HG03135 (cell line): Measurements from ENCODE around the gene APOBEC3H.
A peak's percentile ranks its signal among the peaks of the same experiment; 100 is the strongest.

Experiments used
- ATAC-seq: cut with Tn5 transposase; IDR thresholded peaks from one replicate; pipeline ENCODE4 v1.9.1; 2021; ENCODE audit warnings: mild to moderate bottlenecking, moderate library complexity; ENCODE audit not compliant: unreplicated experiment

Gene APOBEC3H

DNA sequence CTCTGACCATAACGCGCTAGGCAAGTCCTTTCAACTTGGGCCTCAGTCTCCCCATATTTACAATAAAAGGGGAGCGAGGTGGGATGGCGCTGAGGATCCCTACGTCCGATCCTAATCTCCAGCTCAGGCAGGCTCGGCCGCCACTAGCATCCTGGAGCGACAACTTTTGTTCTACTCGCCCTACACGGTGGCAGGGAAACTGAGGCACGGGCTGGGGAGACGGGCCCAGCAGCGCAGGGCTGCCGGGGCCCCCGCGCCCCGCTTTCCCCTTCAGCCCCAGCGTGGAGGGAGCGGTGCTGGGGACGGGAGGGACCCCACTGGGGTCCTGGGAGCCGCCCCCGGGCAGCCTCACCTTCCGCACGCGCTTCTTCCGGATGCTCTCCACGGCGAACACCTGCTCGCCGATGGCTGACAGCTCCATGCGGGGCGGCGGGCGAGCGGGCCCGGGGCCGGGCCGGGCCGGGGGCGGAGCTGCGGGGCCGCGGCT is 55.0 kb downstream of the APOBEC3H start:
- ATAC-seq: no peak

- peak; percentile 73 for ATAC-seq
Measured at GRCh38 chr22:39152511-39153219, 55.6 kb downstream of the APOBEC3H start, which contains the start of gene CBX7. Gene CBX7, minus strand, starts transcription at chr22:39152680. Its CDS starts 236 bp downstream, at chr22:39152444.

- peak; percentile 13 for ATAC-seq
Measured at GRCh38 chr22:39153220-39153717, 56.2 kb downstream of the APOBEC3H start.
